Sigmoid colon (tissue), 7 donors: ENCODE data around the gene UTP4. TPM values are rescaled to one million over a fixed set of nuclear protein-coding genes. Genes with fewer than 3 reads are reported as not detected.

Experiments
- DNase-seq: peaks from one replicate; pipeline ENCODE4 v3.0.0-alpha.2; 2019
- H3K27ac ChIP-seq, 4 donors: fragments of 200-600 bp; sonication (generic); one replicate each; pipeline ENCODE4 v1.5.1; 2016 to 2019; ENCODE audit warnings: mild to moderate bottlenecking in 1 of 4
- H3K27me3 ChIP-seq, 3 donors: fragments of 200-600 bp; sonication (generic); one replicate each; pipeline ENCODE4 v1.5.1; 2019; ENCODE audit warnings: mild to moderate bottlenecking in 1 of 3
- H3K36me3 ChIP-seq, 4 donors: fragments of 200-600 bp; sonication (generic); one replicate each; pipeline ENCODE4 v1.5.1; 2016 to 2019
- H3K4me1 ChIP-seq, 4 donors: fragments of 200-600 bp; sonication (generic); one replicate each; pipeline ENCODE4 v1.5.1; 2017 to 2019
- H3K4me3 ChIP-seq, 4 donors: fragments of 200-600 bp; sonication (generic); one replicate each; pipeline ENCODE4 v1.5.1; 2017 to 2019; ENCODE audit warnings: mild to moderate bottlenecking in 2 of 4, moderate library complexity in 1 of 4
- H3K9me3 ChIP-seq, 4 donors: fragments of 200-600 bp in 3 of 4; sonication (generic) in 3 of 4; one replicate each; pipeline versions ENCODE4 v1.5.1 to v1.6.1; 2013 to 2019
- EP300 ChIP-seq, 4 donors: sonication (generic); formaldehyde crosslinking; IDR thresholded peaks; one replicate each; pipeline ENCODE4 v1.6.1; 2017; ENCODE audit warnings: antibody characterized with exemption in 4 of 4
- POLR2A ChIP-seq, 2 donors: fragments of 450-650 bp; IDR thresholded peaks; one replicate each; pipeline ENCODE4 v1.6.1; 2016; ENCODE audit warnings: antibody characterized with exemption in 2 of 2, mild to moderate bottlenecking in 2 of 2, moderate library complexity in 2 of 2
- POLR2AphosphoS5 ChIP-seq, 4 donors: sonication (generic); formaldehyde crosslinking; IDR thresholded peaks; one replicate each; pipeline ENCODE4 v1.6.1; 2017; ENCODE audit warnings: antibody characterized with exemption in 4 of 4
- WGBS, 2 donors: extraction: QIAGEN DNeasy Blood & Tissue Kit; methylation state at CpG; one replicate each; pipeline ENCODE4 v1.1.7; 2013; 5-methylcytosine and 5-hydroxymethylcytosine counted together
- intact Hi-C: fragments of 100-400 bp; cut with DNase I; formaldehyde crosslinking; loops from one replicate; pipeline ENCODE4 v1.15.1; 2023
- polyA plus RNA-seq, 3 donors: library from polyadenylated mRNA; stranded (reverse); fragments of 200-250 nt; gene quantifications; one replicate each; pipeline ENCODE4 v1.2.3, GENCODE V29; 2013
- total RNA-seq, 4 donors: library from RNA; depleted of rRNA; stranded (reverse); fragments of >200 nt; gene quantifications; one replicate each; pipeline ENCODE4 v1.1.0, GENCODE V29; 2016
- TF ChIP-seq, protein P1 (sequence below), 4 experiments: fragments of 450-650 bp in 3 of 4; fragments of 200-600 bp in 1 of 4; IDR thresholded peaks; one replicate each; pipeline ENCODE4 v1.5.1; 2016 to 2019; ENCODE audit warnings: antibody characterized with exemption in 4 of 4, mild to moderate bottlenecking in 3 of 4, moderate library complexity in 2 of 4
- donor health status: healthy with polysubstance abuse.
- donor health status: Bipolar disorder and iron deficiency.
- donor health status: healthy.

Gene UTP4
- total and polyA plus RNA-seq, 7 donors, result 9.5 to 37.5 (median 24.6) TPM

- DNase-seq, result no peak
- Histone ChIP-seq H3K36me3 (peaks cover 7 to 81% (median 35%) of the 10 kb centered on the region in 4 donors), H3K4me1 (no peaks in the 10 kb centered on the region), H3K27me3 (no peaks in the 10 kb centered on the region), H3K27ac (no peak overlapping the region), H3K9me3 (no peaks in the 10 kb centered on the region), H3K4me3 (no peak overlapping the region)
- WGBS, 2 donors, result 67 to 69% methylated on average over 16 of the region's 16 CpGs
- intact Hi-C loops, result loop anchor here (1.0 to 5.0 kb wide), 2 partner anchors 37 to 137 kb away; partner anchors contain the start of gene SNTB2
- TF ChIP-seq POLR2A (IDR thresholded peaks at IDR 0.05), result no peak
- TF ChIP-seq, protein P1, sequence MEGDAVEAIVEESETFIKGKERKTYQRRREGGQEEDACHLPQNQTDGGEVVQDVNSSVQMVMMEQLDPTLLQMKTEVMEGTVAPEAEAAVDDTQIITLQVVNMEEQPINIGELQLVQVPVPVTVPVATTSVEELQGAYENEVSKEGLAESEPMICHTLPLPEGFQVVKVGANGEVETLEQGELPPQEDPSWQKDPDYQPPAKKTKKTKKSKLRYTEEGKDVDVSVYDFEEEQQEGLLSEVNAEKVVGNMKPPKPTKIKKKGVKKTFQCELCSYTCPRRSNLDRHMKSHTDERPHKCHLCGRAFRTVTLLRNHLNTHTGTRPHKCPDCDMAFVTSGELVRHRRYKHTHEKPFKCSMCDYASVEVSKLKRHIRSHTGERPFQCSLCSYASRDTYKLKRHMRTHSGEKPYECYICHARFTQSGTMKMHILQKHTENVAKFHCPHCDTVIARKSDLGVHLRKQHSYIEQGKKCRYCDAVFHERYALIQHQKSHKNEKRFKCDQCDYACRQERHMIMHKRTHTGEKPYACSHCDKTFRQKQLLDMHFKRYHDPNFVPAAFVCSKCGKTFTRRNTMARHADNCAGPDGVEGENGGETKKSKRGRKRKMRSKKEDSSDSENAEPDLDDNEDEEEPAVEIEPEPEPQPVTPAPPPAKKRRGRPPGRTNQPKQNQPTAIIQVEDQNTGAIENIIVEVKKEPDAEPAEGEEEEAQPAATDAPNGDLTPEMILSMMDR (IDR thresholded peaks at IDR 0.05), result peak; percentile 62 to 79 (median 69)
Measured at GRCh38 chr16:69150146-69150865, 17.9 kb downstream of the UTP4 start.

GRCh38 chr16:69157196-69157595, 24.7 kb downstream of the UTP4 start:
- Histone ChIP-seq H3K36me3 (peaks cover 21 to 95% (median 54%) of the 10 kb centered on the region in 4 donors), H3K9me3 (no peaks in the 10 kb centered on the region), H3K27ac (no peak overlapping the region), H3K27me3 (no peaks in the 10 kb centered on the region), H3K4me3 (no peak overlapping the region), H3K4me1 (no peaks in the 10 kb centered on the region)
- intact Hi-C loops, result no loop called here
- TF ChIP-seq POLR2A (IDR thresholded peaks at IDR 0.05), result no peak
- no peak for DNase-seq
- WGBS, 2 donors, result 86 to 89% methylated on average over 3 of the region's 3 CpGs

GRCh38 chr16:69160192-69160591, 27.7 kb downstream of the UTP4 start:
- 97% methylated on average over 1 of the region's 1 CpG for WGBS, 2 donors
- Histone ChIP-seq H3K9me3 (no peaks in the 10 kb centered on the region), H3K4me1 (no peaks in the 10 kb centered on the region), H3K4me3 (no peak overlapping the region), H3K36me3 (peaks cover 14 to 92% (median 40%) of the 10 kb centered on the region in 4 donors), H3K27me3 (no peaks in the 10 kb centered on the region), H3K27ac (no peak overlapping the region)
- no peak for DNase-seq
- intact Hi-C loops, result no loop called here
- TF ChIP-seq POLR2A (IDR thresholded peaks at IDR 0.05) (no peak), EP300 (IDR thresholded peaks at IDR 0.05) (no peak), POLR2AphosphoS5 (IDR thresholded peaks at IDR 0.05) (no peak)
- TF ChIP-seq, protein P1 (IDR thresholded peaks at IDR 0.05), result no peak

GRCh38 chr16:69165584-69165983, 33.1 kb downstream of the UTP4 start:
- no peak for DNase-seq
- no peak overlapping the region for H3K4me3 ChIP-seq
- intact Hi-C loops, result no loop called here
- H3K4me1 ChIP-seq, result no peaks in the 10 kb centered on the region
- no peaks in the 10 kb centered on the region for H3K9me3 ChIP-seq
- no peaks in the 10 kb centered on the region for H3K27me3 ChIP-seq
- H3K27ac ChIP-seq, result no peak overlapping the region
- H3K36me3 ChIP-seq, result peaks cover 4 to 86% (median 28%) of the 10 kb centered on the region in 4 donors
- TF ChIP-seq EP300 (IDR thresholded peaks at IDR 0.05) (no peak), POLR2AphosphoS5 (IDR thresholded peaks at IDR 0.05) (no peak), POLR2A (IDR thresholded peaks at IDR 0.05) (no peak)
- TF ChIP-seq, protein P1 (IDR thresholded peaks at IDR 0.05), result no peak
- 94 to 95% methylated on average over 6 of the region's 6 CpGs for WGBS, 2 donors

GRCh38 chr16:69166221-69166833, 33.9 kb downstream of the UTP4 start:
- Histone ChIP-seq H3K9me3 (no peaks in the 10 kb centered on the region), H3K4me1 (peaks cover 0 to 6% (median 2%) of the 10 kb centered on the region in 4 donors), H3K4me3 (no peak overlapping the region), H3K27me3 (no peaks in the 10 kb centered on the region), H3K27ac (no peak overlapping the region), H3K36me3 (peaks cover under 1 to 78% (median 20%) of the 10 kb centered on the region in 4 donors)
- WGBS, 2 donors, result 65 to 78% methylated on average over 8 of the region's 8 CpGs
- intact Hi-C loops, result no loop called here
- DNase-seq, result peak; percentile 26
- TF ChIP-seq POLR2A (IDR thresholded peaks at IDR 0.05), result no peak
- no peak for TF ChIP-seq EP300 (IDR thresholded peaks at IDR 0.05)
- TF ChIP-seq POLR2AphosphoS5 (IDR thresholded peaks at IDR 0.05), result no peak
- TF ChIP-seq, protein P1 (IDR thresholded peaks at IDR 0.05), result no peak
